Endothelial cell of umbilical vein (primary cell): ENCODE data around the gene CYP4F3. TPM values are rescaled to one million over a fixed set of nuclear protein-coding genes. Genes with fewer than 3 reads are reported as not detected.

Source experiments
- BruUV-seq: library from RNA; stranded (reverse); fragments of 400-500 nt; replicated peaks from 2 replicates; lab custom pipeline; 2021; lab: Mats Ljungman, UMichigan
- CTCF ChIA-PET: fragments of 300-600, 350-600 bp; sonication (Branson Sonifier 250); formaldehyde crosslinking; loops from one replicate; lab custom pipeline; 2021; ENCODE audit warnings: antibody characterized with exemption, inconsistent platforms; lab: Charles Lee
- POLR2A ChIA-PET: fragments of 300-600, 350-600 bp; sonication (Branson Sonifier 250); formaldehyde crosslinking; loops from one replicate; lab custom pipeline; 2021; ENCODE audit warnings: antibody characterized with exemption, inconsistent platforms; lab: Charles Lee
- DNase-seq: peaks from one replicate; pipeline ENCODE4 v3.0.0-alpha.2; 2011; ENCODE audit warnings: low read depth, low spot score
- FAIRE-seq: peaks from 2 replicates; lab custom pipeline; 2011; peaks lifted over from hg19 to GRCh38; lab: Jason Lieb, UNC
- H2AFZ ChIP-seq: 2 replicates; pipeline ENCODE4 v1.6.0; 2012; ENCODE audit warnings: low read depth, low read length, control low read depth, inconsistent platforms
- H3K27ac ChIP-seq: 2 replicates; pipeline ENCODE4 v1.5.1; 2011; ENCODE audit warnings: low read depth, mild to moderate bottlenecking, control low read depth, low read length, moderate library complexity; ENCODE audit not compliant: insufficient read depth
- H3K27me3 ChIP-seq, 2 experiments: 2 replicates each; pipeline versions ENCODE4 v1.6.0 to v1.6.1; 2011; ENCODE audit warnings: low read length in 2 of 2, mixed read lengths in 1 of 2; ENCODE audit not compliant: control insufficient read depth in 2 of 2, insufficient read depth in 2 of 2
- H3K36me3 ChIP-seq, 2 experiments: 2 replicates in 1 of 2; 3 replicates in 1 of 2; pipeline ENCODE4 v1.5.1; 2011; ENCODE audit warnings: low read length in 2 of 2, mild to moderate bottlenecking in 1 of 2, moderate library complexity in 1 of 2; ENCODE audit not compliant: control insufficient read depth in 2 of 2, insufficient read depth in 2 of 2; ENCODE audit errors: extremely low read depth in 1 of 2
- H3K4me1 ChIP-seq: 3 replicates; pipeline ENCODE4 v1.5.1; 2011; ENCODE audit warnings: mild to moderate bottlenecking, low read length; ENCODE audit not compliant: control insufficient read depth, insufficient read depth; ENCODE audit errors: extremely low read depth
- H3K4me2 ChIP-seq: 2 replicates; pipeline ENCODE4 v1.6.1; 2011; ENCODE audit warnings: low read length, control low read depth, mixed read lengths; ENCODE audit not compliant: insufficient read depth
- H3K4me3 ChIP-seq, 3 experiments: fragments of 200-600 bp in 1 of 3; sonication (generic), shearing (Covaris generic) in 1 of 3; replicated peaks in 1 of 3; 2 replicates each; pipeline ENCODE4 v1.5.1; 2011 to 2016; ENCODE audit warnings: control low read depth in 3 of 3, low read length in 3 of 3, mild to moderate bottlenecking in 2 of 3, inconsistent platforms in 1 of 3, low read depth in 1 of 3, moderate library complexity in 1 of 3; ENCODE audit not compliant: insufficient read depth in 1 of 3
- H3K79me2 ChIP-seq: 2 replicates; pipeline ENCODE4 v1.6.0; 2012; ENCODE audit warnings: low read length, inconsistent platforms; ENCODE audit not compliant: control insufficient read depth, insufficient read depth
- H3K9ac ChIP-seq: replicated peaks from 2 replicates; pipeline ENCODE3; 2011; ENCODE audit warnings: low read length, control low read depth; ENCODE audit not compliant: insufficient read depth; ENCODE audit errors: extremely low read depth
- H3K9me1 ChIP-seq: replicated peaks from 3 replicates; pipeline ENCODE4 v1.6.0; 2011; ENCODE audit warnings: mild to moderate bottlenecking, low read length; ENCODE audit not compliant: control insufficient read depth, insufficient read depth; ENCODE audit errors: extremely low read depth
- H3K9me3 ChIP-seq: replicated peaks from 2 replicates; pipeline ENCODE4 v1.5.1; 2012; ENCODE audit warnings: low read length, inconsistent platforms; ENCODE audit not compliant: control insufficient read depth, insufficient read depth
- H4K20me1 ChIP-seq: replicated peaks from 2 replicates; pipeline ENCODE3; 2011; ENCODE audit warnings: mild to moderate bottlenecking, low read length; ENCODE audit not compliant: control insufficient read depth, insufficient read depth; ENCODE audit errors: extremely low read depth
- CTCF ChIP-seq, 2 donors: IDR thresholded peaks; 1 replicate in 1 of 2; 2 replicates in 1 of 2; pipeline ENCODE4 v1.5.1; 2011; ENCODE audit warnings: low read length in 2 of 2, mild to moderate bottlenecking in 2 of 2, moderate library complexity in 2 of 2, control low read depth in 1 of 2, inconsistent platforms in 1 of 2, low read depth in 1 of 2; ENCODE audit not compliant: insufficient read depth in 1 of 2; ENCODE audit errors: extremely low read depth in 1 of 2
- EZH2 ChIP-seq: IDR thresholded peaks from 2 replicates; pipeline ENCODE4 v1.6.1; 2012; ENCODE audit warnings: borderline replicate concordance, low read depth, mild to moderate bottlenecking, moderate library complexity, low read length, inconsistent platforms; ENCODE audit not compliant: severe bottlenecking
- FOS ChIP-seq: IDR thresholded peaks from 2 replicates; pipeline ENCODE4 v1.6.1; 2011; ENCODE audit warnings: mild to moderate bottlenecking, low read length, moderate library complexity, borderline replicate concordance; ENCODE audit not compliant: insufficient read depth
- GATA2 ChIP-seq: IDR thresholded peaks from 2 replicates; pipeline ENCODE4 v1.7.0; 2011; ENCODE audit warnings: low read depth, mild to moderate bottlenecking, moderate library complexity, mixed read lengths, low read length; ENCODE audit not compliant: insufficient read length, insufficient read depth
- MAX ChIP-seq: IDR thresholded peaks from 2 replicates; pipeline ENCODE4 v1.6.1; 2011; ENCODE audit not compliant: insufficient read depth, insufficient read length
- MYC ChIP-seq: IDR thresholded peaks from one replicate; pipeline ENCODE4 v1.6.1; 2011; ENCODE audit warnings: mild to moderate bottlenecking, low read depth, low read length
- POLR2A ChIP-seq: IDR thresholded peaks from 2 replicates; pipeline ENCODE4 v1.6.1; 2012; ENCODE audit warnings: low read depth, mild to moderate bottlenecking, control low read depth, low read length
- POLR2AphosphoS5 ChIP-seq: IDR thresholded peaks from 2 replicates; pipeline ENCODE4 v1.6.1; 2012; ENCODE audit warnings: low read depth, mild to moderate bottlenecking, control low read depth, low read length, moderate library complexity; ENCODE audit not compliant: insufficient read depth
- dilution Hi-C: fragments of 300-500 bp; cut with MboI; formaldehyde crosslinking; loops from one replicate; pipeline ENCODE4 v1.15.0; 2019; ENCODE audit warnings: low sequenced_read_pairs; ENCODE audit not compliant: extremely low pct_ligation_motif_present
- intact Hi-C: fragments of 100-400 bp; cut with micrococcal nuclease; formaldehyde crosslinking; loops from one replicate; pipeline ENCODE4 v1.10.0; 2022
- polyA plus RNA-seq, 4 experiments: library from polyadenylated mRNA; depleted of rRNA in 3 of 4; stranded (reverse) in 3 of 4; unstranded in 1 of 4; fragments of >200 nt; gene quantifications; 2 replicates each; pipeline versions ENCODE4 v1.2.1 to v1.2.3, GENCODE V29; 2011 to 2012; ENCODE audit warnings: missing spikeins in 1 of 4
- total RNA-seq: library from RNA; stranded (reverse); gene quantifications from 2 replicates; pipeline ENCODE4 v1.2.3, GENCODE V29; 2021

The CYP4F3 gene
- total and polyA plus RNA-seq, 2 donors (not counting 3 experiments of a cell fraction or from before 2014, with no cell fraction given), result not detected

- Histone ChIP-seq H3K4me2 (no peak overlapping the region), H3K4me1 (no peaks in the 10 kb centered on the region), H3K9me3 (no peaks in the 10 kb centered on the region), H3K27me3 (no peaks in the 10 kb centered on the region), H3K79me2 (no peaks in the 10 kb centered on the region), H3K27ac (no peak overlapping the region), H3K9ac (no peak overlapping the region), H3K36me3 (no peaks in the 10 kb centered on the region), H4K20me1 (no peaks in the 10 kb centered on the region), H3K4me3 (no peak overlapping the region), H3K9me1 (no peaks in the 10 kb centered on the region), H2AFZ (no peak overlapping the region)
- ChIA-PET CTCF (no interaction called here), POLR2A (no interaction called here)
- dilution Hi-C loops (no loop called here), intact Hi-C loops (no loop called here)
- TF ChIP-seq POLR2A (no peak), MYC (no peak), GATA2 (no peak), FOS (no peak), POLR2AphosphoS5 (no peak), CTCF (IDR thresholded peaks at IDR 0.05; ENCODE audit: extremely low read depth in 1 of 2, insufficient read depth in 1 of 2, low read depth in 1 of 2, low read length in 2 of 2) (no peak), MAX (no peak), EZH2 (no peak)
- BruUV-seq, result no TSS peak
- no peak for FAIRE-seq
- DNase-seq, result no peak
Measured at GRCh38 chr19:15636026-15636425, 4.7 kb upstream of the CYP4F3 start.
